Lower lobe of right lung (tissue), 2 donors: ENCODE data around the gene C5orf58. TPM values are rescaled to one million over a fixed set of nuclear protein-coding genes. Genes with fewer than 3 reads are reported as not detected.

Experiments
- ATAC-seq, 2 donors: fragments of 200-7000 bp; cut with Tn5 transposase; one replicate each; pipeline ENCODE4 v1.9.1; 2020 to 2022; ENCODE audit warnings: mild to moderate bottlenecking in 2 of 2, moderate library complexity in 2 of 2
- DNase-seq: peaks from one replicate; pipeline ENCODE4 v3.0.0-alpha.2; 2020
- H3K27ac ChIP-seq: fragments of 200-600 bp; one replicate; pipeline ENCODE4 v1.8.0; 2022
- H3K27me3 ChIP-seq: fragments of 200-600 bp; one replicate; pipeline ENCODE4 v1.8.0; 2022; ENCODE audit warnings: low read depth
- H3K36me3 ChIP-seq: fragments of 200-600 bp; one replicate; pipeline ENCODE4 v1.8.0; 2022; ENCODE audit warnings: mild to moderate bottlenecking
- H3K4me1 ChIP-seq: fragments of 200-600 bp; one replicate; pipeline ENCODE4 v1.8.0; 2022
- H3K4me3 ChIP-seq: fragments of 200-600 bp; one replicate; pipeline ENCODE4 v1.8.0; 2022; ENCODE audit warnings: mild to moderate bottlenecking
- H3K9me3 ChIP-seq: fragments of 200-600 bp; one replicate; pipeline ENCODE4 v1.8.0; 2022
- intact Hi-C: fragments of 100-400 bp; cut with DNase I; formaldehyde crosslinking; loops from one replicate; pipeline ENCODE4 v1.11.0; 2022
- total RNA-seq: library from RNA; stranded (reverse); fragmentation: NEBNext Ultra II Directional; extraction: Animal tissue kit (Norgen Biotek cat#: 25700); gene quantifications from one replicate; pipeline ENCODE4 v1.2.1, GENCODE V29; 2021
- TF ChIP-seq, protein P1 (sequence below): fragments of 200-600 bp; IDR thresholded peaks from one replicate; pipeline ENCODE4 v1.8.0; 2022; ENCODE audit warnings: antibody characterized with exemption, mild to moderate bottlenecking
- donor health status: DM: no; HTN: yes; CAD: no; lungs with severe emphysema.

The C5orf58 gene
- total RNA-seq, 1 donor from 2014 or later, result not detected

DNA sequence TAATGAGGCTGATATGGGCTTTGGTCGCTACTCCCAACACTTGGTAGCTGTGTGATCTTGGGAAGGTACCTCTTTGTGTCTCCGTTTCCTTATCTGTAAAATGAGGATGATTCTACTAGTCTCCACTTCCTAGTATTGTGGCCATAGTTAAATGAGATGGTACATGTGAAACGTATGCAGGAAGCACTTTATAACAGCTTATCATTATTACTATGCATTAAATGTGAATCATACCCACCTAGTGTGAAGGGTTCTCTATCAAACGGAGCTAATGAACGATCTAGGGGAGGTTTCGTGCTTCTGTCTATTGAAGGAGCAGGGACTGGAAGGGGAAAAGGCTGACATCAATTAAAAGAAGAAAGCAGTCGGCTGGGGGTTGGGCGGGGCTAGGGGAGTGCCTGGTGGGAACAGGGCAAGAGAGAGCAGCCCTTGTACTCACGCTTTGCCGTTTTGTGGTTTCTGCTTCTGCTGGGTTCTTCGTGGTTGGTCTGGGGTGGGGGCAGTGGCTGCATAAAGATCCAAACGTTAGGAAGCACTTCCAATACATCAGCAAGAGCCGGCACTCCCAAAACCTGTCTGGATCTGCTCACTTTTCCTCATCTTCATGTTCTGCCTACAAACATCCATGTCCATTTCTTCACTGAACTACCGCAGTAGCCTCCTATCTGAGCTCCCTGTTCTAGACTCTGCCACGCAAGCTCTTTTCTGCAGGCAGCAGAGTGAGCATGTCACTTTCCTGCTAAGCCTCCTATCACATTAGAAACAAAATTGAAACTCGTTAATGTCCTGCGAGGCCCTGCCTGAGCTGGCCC is 34.0 kb downstream of the C5orf58 start:
- Histone ChIP-seq H3K4me3 (no peak overlapping the region), H3K27me3 (no peaks in the 10 kb centered on the region), H3K9me3 (no peaks in the 10 kb centered on the region), H3K27ac (peak overlapping the region; percentile 34), H3K4me1 (peaks cover 38% of the 10 kb centered on the region), H3K36me3 (peaks cover 66% of the 10 kb centered on the region)
- ATAC-seq, result no peak
- no peak for DNase-seq
- TF ChIP-seq, protein P1, sequence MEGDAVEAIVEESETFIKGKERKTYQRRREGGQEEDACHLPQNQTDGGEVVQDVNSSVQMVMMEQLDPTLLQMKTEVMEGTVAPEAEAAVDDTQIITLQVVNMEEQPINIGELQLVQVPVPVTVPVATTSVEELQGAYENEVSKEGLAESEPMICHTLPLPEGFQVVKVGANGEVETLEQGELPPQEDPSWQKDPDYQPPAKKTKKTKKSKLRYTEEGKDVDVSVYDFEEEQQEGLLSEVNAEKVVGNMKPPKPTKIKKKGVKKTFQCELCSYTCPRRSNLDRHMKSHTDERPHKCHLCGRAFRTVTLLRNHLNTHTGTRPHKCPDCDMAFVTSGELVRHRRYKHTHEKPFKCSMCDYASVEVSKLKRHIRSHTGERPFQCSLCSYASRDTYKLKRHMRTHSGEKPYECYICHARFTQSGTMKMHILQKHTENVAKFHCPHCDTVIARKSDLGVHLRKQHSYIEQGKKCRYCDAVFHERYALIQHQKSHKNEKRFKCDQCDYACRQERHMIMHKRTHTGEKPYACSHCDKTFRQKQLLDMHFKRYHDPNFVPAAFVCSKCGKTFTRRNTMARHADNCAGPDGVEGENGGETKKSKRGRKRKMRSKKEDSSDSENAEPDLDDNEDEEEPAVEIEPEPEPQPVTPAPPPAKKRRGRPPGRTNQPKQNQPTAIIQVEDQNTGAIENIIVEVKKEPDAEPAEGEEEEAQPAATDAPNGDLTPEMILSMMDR, result no peak
- intact Hi-C loops, result no loop called here

DNA sequence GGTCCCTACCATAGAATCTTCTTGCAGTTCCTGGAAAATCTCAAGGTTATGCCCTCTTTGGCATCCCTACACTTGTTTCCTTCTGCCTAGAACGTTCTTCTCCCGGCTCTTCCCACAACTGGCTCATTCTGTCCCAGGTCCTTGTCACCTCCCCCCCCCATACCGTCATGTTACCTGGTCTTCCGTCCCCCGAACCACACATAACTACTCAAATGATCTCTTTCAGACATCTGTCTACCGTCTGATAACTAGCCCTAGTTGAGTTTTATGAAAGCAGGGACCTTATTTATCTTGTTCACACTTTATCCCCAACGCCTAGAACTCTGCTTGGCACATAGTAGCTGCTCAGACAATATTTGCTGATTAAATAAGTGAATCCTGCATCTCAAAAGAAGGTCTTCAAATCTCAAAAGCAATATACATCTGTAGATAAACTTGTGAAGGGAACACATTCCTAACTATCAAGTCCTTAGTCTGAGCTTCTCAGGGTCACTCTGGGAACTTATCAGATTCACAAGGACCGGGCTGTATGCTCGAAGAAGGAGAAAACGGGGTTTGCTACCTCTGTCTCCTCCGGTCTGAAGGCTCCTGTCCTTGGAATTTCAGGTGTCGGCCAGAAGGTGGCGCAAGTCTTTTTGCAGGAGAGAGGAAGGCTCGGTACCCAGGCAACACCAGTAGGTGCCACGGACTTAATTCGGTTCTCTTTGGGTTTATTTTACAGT is 34.8 kb downstream of the C5orf58 start:
- Histone ChIP-seq H3K27me3 (no peaks in the 10 kb centered on the region), H3K4me1 (peaks cover 38% of the 10 kb centered on the region), H3K4me3 (no peak overlapping the region), H3K9me3 (no peaks in the 10 kb centered on the region), H3K27ac (peak overlapping the region; percentile 34), H3K36me3 (peaks cover 58% of the 10 kb centered on the region)
- DNase-seq (peak; percentile 78), ATAC-seq (peak; percentile 70 to 87)
- TF ChIP-seq, protein P1, result peak; percentile 89
- intact Hi-C loops, result no loop called here

DNA sequence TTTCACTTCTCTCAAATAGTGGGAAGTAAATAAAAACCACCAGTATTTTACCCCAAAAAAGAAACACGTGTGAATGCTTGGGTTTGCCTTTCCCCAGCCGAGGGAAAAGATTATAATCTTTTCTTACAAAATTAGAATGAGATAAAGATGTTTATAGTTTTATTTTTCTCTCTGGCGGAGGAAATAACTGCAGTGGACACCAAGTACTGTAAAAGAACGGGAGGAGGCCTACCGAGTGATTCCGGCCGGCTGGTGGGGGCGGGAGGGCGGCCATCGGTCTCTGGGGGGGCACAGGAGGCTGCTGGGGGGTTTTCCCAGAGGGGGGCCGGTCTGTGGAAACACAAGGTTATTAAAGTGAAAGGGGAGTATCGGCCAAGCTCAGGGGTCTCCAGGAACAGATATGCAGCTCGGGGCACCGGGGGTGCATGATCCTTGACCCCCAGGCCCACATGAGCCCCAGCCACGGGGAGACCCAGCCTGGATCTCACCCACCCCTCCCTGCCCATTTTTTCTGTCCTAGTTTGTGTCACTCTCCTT is 35.4 kb downstream of the C5orf58 start:
- no peak for DNase-seq
- TF ChIP-seq, protein P1, result no peak
- H3K27ac ChIP-seq, result peak overlapping the region; percentile 69
- H3K4me3 ChIP-seq, result peak overlapping the region; percentile 6
- no peaks in the 10 kb centered on the region for H3K27me3 ChIP-seq
- H3K9me3 ChIP-seq, result no peaks in the 10 kb centered on the region
- peaks cover 58% of the 10 kb centered on the region for H3K36me3 ChIP-seq
- no peak for ATAC-seq
- H3K4me1 ChIP-seq, result peaks cover 38% of the 10 kb centered on the region
- intact Hi-C loops, result no loop called here

DNA sequence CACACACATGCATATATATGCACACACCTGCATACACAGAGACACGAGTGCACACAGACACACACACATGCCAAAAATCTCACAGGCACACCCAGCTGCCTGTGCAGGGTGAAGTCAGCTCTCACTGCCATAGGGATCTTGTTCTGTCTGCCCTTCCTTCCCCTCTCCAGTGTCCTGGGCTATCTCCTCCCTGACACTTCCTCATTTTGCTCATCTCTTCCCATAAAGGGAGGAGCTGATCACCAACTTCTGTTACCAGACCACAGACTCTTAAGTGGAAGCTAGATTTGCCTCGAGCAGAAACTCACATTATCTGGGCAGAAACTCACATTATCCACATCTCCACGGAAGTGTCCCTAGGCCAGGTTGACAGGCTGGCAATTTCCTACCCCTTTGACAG is 36.1 kb downstream of the C5orf58 start:
- Histone ChIP-seq H3K4me1 (peaks cover 45% of the 10 kb centered on the region), H3K9me3 (no peaks in the 10 kb centered on the region), H3K27ac (peak overlapping the region; percentile 69), H3K4me3 (no peak overlapping the region), H3K27me3 (no peaks in the 10 kb centered on the region), H3K36me3 (peaks cover 58% of the 10 kb centered on the region)
- ATAC-seq, result peak; percentile 60 to 74
- intact Hi-C loops, result no loop called here
- no peak for DNase-seq
- TF ChIP-seq, protein P1, result no peak

DNA sequence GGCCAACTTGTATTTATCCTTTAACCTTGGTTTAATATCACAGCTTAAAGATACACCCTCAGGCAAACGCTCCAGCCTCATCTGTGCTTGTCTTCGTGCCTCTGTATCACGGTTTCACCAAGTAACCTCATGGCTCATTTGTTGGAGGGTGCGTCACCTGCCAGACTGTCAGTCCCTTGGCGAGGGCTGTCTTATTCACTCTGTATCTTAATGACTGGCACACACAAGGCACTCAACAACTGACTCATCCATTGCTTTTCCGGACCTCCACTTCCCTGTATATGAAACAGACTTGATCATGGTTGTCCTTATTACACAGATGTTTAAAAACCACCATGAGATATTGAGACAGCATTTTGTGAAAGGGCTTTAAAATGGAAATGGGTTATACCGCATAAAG is 36.8 kb downstream of the C5orf58 start:
- Histone ChIP-seq H3K4me3 (no peak overlapping the region), H3K9me3 (no peaks in the 10 kb centered on the region), H3K4me1 (peaks cover 52% of the 10 kb centered on the region), H3K27me3 (no peaks in the 10 kb centered on the region), H3K27ac (peak overlapping the region; percentile 69), H3K36me3 (peaks cover 58% of the 10 kb centered on the region)
- intact Hi-C loops, result no loop called here
- peak; percentile 3 to 31 for ATAC-seq
- DNase-seq, result no peak
- TF ChIP-seq, protein P1, result no peak
